HepG2 (cell line): Measurements from ENCODE around the gene MAMDC2. TPM values are rescaled to one million over a fixed set of nuclear protein-coding genes. Genes with fewer than 3 reads are reported as not detected.

ENCODE experiments used
- BCL6 ChIP-seq: IDR thresholded peaks from 2 replicates; pipeline ENCODE4 v1.6.1; 2016; ENCODE audit warnings: missing genetic modification reagents, missing compliant biosample characterization
- BORCS8-MEF2B ChIP-seq: sonication (generic); formaldehyde crosslinking; IDR thresholded peaks from 2 replicates; pipeline ENCODE4 v1.8.0; 2022; ENCODE audit warnings: mild to moderate bottlenecking, missing genetic modification reagents
- DPF2 ChIP-seq: sonication (generic); formaldehyde crosslinking; IDR thresholded peaks from 2 replicates; pipeline ENCODE4 v1.4.0; 2020; ENCODE audit warnings: mild to moderate bottlenecking, low read depth, missing genetic modification reagents, borderline replicate concordance
- HDAC1 ChIP-seq: sonication (generic); formaldehyde crosslinking; IDR thresholded peaks from 2 replicates; pipeline ENCODE4 v1.5.1; 2020; ENCODE audit warnings: mild to moderate bottlenecking, missing genetic modification reagents
- HDAC6 ChIP-seq: fragments of 200-600 bp; sonication (generic); IDR thresholded peaks from 2 replicates; pipeline ENCODE4 v1.7.0; 2017; ENCODE audit warnings: mild to moderate bottlenecking, antibody characterized with exemption, low read length, low read depth
- NR2F2 ChIP-seq: IDR thresholded peaks from 2 replicates; pipeline ENCODE4 v1.6.1; 2012; ENCODE audit warnings: low read depth, inconsistent platforms, borderline replicate concordance
- SRF ChIP-seq: IDR thresholded peaks from 2 replicates; pipeline ENCODE4 v1.6.1; 2011; ENCODE audit warnings: mild to moderate bottlenecking, low read depth, low read length, moderate library complexity
- ZNF235 ChIP-seq: sonication (generic); formaldehyde crosslinking; IDR thresholded peaks from 2 replicates; pipeline ENCODE4 v1.8.1; 2023; ENCODE audit warnings: mild to moderate bottlenecking, missing genetic modification reagents, borderline replicate concordance
- ZNF841 ChIP-seq: sonication (generic); formaldehyde crosslinking; IDR thresholded peaks from 2 replicates; pipeline ENCODE4 v1.8.1; 2023; ENCODE audit warnings: missing genetic modification reagents, borderline replicate concordance
- polyA plus RNA-seq, 8 experiments: library from polyadenylated mRNA; depleted of rRNA in 3 of 8; stranded (reverse) in 7 of 8; unstranded in 1 of 8; fragments of >200 nt; fragmentation: Illumina TruSeq in 4 of 8; extraction: Trizol in 4 of 8; gene quantifications; 2 replicates each; pipeline versions ENCODE4 v1.2.1 to v1.2.3, GENCODE V29; 2011 to 2016; ENCODE audit warnings: low read depth in 4 of 8, missing spikeins in 1 of 8, mixed read lengths in 1 of 8; ENCODE audit not compliant: insufficient read depth in 1 of 8
- total RNA-seq, 5 experiments: library from RNA; depleted of rRNA; stranded (reverse); fragments of >200 nt; fragmentation: Illumina TruSeq; extraction: Trizol; gene quantifications; 2 replicates each; pipeline ENCODE4 v1.2.3, GENCODE V29; 2016; ENCODE audit warnings: low read depth in 1 of 5
- TF ChIP-seq, protein P1 (sequence below): sonication (generic); formaldehyde crosslinking; IDR thresholded peaks from 2 replicates; pipeline ENCODE4 v1.8.0; 2022; ENCODE audit warnings: mild to moderate bottlenecking, missing genetic modification reagents; ENCODE audit not compliant: insufficient replicate concordance
- TF ChIP-seq, protein P2 (sequence below): sonication (generic); formaldehyde crosslinking; IDR thresholded peaks from 2 replicates; pipeline ENCODE4 v1.4.0; 2020; ENCODE audit warnings: missing genetic modification reagents, mild to moderate bottlenecking, borderline replicate concordance
- TF ChIP-seq, protein P3 (sequence below), 2 experiments: fragments of 450-650 bp in 1 of 2; sonication (generic) in 1 of 2; formaldehyde crosslinking; IDR thresholded peaks; 2 replicates each; pipeline versions ENCODE4 v1.5.0 to v1.8.0; 2020 to 2022; ENCODE audit warnings: mild to moderate bottlenecking in 1 of 2, missing genetic modification reagents in 1 of 2
- TF ChIP-seq, protein P4 (sequence below): sonication (generic); formaldehyde crosslinking; IDR thresholded peaks from 2 replicates; pipeline ENCODE4 v1.5.1; 2020; ENCODE audit warnings: mild to moderate bottlenecking, missing genetic modification reagents, borderline replicate concordance

MAMDC2 gene
- total and polyA plus RNA-seq, 2 of the 13 experiments (the other 11 are each of a cell fraction or from before 2014, with no cell fraction given) = not detected

DNA sequence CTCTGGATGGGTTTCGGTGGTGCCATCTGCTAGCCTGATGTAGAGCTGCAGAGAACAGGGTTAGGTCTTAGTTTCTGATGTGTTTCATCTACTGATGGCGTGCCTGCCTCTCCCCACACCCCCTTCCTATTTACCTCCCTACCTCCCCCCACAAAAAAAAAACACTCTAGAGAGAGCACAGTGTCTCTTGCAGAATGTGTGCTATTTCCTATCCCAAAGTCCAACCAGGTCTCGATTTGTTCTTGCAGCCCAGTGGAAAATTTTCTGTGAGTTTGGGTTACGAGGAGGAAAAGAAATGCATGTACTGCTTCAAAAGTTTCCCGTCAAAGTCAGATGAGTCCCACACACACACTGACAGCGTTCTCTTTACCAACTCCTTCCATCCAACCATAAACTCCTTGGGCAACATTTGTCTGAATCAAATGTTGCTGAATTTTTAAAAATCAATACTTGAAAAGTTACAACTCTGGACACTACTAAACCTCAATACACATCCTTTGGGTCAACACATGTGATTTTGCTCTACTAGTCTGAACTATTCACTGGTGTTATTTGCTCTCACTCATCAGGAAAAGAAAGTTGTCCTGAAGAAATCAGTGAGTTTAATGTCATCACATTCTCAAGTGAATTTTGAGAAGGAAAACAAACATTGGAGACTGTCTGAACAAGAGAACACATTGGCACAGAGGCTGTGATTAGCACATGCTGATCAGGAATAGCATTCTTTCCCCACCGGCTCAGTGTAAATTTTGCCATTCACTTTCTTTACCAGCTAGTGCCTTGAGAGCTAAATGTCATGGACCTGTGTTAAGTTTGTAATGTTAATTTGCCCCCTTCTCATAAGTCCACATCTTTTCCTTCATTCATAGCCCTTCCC is 84.1 kb downstream of the MAMDC2 start (continued):
- TF ChIP-seq, protein P1, sequence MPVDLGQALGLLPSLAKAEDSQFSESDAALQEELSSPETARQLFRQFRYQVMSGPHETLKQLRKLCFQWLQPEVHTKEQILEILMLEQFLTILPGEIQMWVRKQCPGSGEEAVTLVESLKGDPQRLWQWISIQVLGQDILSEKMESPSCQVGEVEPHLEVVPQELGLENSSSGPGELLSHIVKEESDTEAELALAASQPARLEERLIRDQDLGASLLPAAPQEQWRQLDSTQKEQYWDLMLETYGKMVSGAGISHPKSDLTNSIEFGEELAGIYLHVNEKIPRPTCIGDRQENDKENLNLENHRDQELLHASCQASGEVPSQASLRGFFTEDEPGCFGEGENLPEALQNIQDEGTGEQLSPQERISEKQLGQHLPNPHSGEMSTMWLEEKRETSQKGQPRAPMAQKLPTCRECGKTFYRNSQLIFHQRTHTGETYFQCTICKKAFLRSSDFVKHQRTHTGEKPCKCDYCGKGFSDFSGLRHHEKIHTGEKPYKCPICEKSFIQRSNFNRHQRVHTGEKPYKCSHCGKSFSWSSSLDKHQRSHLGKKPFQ = no peak
- TF ChIP-seq NR2F2 = no peak
- TF ChIP-seq, protein P2, sequence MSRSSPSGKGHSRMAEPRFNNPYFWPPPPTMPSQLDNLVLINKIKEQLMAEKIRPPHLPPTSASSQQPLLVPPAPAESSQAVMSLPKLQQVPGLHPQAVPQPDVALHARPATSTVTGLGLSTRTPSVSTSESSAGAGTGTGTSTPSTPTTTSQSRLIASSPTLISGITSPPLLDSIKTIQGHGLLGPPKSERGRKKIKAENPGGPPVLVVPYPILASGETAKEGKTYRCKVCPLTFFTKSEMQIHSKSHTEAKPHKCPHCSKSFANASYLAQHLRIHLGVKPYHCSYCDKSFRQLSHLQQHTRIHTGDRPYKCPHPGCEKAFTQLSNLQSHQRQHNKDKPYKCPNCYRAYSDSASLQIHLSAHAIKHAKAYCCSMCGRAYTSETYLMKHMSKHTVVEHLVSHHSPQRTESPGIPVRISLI (CRISPR knock-in tag) = peak; percentile 93
- no peak for TF ChIP-seq DPF2
- TF ChIP-seq, protein P3, sequence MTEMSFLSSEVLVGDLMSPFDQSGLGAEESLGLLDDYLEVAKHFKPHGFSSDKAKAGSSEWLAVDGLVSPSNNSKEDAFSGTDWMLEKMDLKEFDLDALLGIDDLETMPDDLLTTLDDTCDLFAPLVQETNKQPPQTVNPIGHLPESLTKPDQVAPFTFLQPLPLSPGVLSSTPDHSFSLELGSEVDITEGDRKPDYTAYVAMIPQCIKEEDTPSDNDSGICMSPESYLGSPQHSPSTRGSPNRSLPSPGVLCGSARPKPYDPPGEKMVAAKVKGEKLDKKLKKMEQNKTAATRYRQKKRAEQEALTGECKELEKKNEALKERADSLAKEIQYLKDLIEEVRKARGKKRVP (CRISPR knock-in tag; IDR thresholded peaks at IDR 0.05) = no peak
- no peak for TF ChIP-seq SRF
- no peak for TF ChIP-seq BORCS8-MEF2B (CRISPR knock-in tag)
- TF ChIP-seq ZNF841 = no peak
- TF ChIP-seq, protein P4, sequence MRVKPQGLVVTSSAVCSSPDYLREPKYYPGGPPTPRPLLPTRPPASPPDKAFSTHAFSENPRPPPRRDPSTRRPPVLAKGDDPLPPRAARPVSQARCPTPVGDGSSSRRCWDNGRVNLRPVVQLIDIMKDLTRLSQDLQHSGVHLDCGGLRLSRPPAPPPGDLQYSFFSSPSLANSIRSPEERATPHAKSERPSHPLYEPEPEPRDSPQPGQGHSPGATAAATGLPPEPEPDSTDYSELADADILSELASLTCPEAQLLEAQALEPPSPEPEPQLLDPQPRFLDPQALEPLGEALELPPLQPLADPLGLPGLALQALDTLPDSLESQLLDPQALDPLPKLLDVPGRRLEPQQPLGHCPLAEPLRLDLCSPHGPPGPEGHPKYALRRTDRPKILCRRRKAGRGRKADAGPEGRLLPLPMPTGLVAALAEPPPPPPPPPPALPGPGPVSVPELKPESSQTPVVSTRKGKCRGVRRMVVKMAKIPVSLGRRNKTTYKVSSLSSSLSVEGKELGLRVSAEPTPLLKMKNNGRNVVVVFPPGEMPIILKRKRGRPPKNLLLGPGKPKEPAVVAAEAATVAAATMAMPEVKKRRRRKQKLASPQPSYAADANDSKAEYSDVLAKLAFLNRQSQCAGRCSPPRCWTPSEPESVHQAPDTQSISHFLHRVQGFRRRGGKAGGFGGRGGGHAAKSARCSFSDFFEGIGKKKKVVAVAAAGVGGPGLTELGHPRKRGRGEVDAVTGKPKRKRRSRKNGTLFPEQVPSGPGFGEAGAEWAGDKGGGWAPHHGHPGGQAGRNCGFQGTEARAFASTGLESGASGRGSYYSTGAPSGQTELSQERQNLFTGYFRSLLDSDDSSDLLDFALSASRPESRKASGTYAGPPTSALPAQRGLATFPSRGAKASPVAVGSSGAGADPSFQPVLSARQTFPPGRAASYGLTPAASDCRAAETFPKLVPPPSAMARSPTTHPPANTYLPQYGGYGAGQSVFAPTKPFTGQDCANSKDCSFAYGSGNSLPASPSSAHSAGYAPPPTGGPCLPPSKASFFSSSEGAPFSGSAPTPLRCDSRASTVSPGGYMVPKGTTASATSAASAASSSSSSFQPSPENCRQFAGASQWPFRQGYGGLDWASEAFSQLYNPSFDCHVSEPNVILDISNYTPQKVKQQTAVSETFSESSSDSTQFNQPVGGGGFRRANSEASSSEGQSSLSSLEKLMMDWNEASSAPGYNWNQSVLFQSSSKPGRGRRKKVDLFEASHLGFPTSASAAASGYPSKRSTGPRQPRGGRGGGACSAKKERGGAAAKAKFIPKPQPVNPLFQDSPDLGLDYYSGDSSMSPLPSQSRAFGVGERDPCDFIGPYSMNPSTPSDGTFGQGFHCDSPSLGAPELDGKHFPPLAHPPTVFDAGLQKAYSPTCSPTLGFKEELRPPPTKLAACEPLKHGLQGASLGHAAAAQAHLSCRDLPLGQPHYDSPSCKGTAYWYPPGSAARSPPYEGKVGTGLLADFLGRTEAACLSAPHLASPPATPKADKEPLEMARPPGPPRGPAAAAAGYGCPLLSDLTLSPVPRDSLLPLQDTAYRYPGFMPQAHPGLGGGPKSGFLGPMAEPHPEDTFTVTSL (CRISPR knock-in tag) = peak; percentile 67; the same call in 1 of the 2 replicates
- TF ChIP-seq ZNF235 = no peak
- TF ChIP-seq BCL6 (CRISPR knock-in tag) = peak; percentile 23; the same call in 1 of the 2 replicates
- TF ChIP-seq HDAC1 (CRISPR knock-in tag) = peak; percentile 46; the same call in 1 of the 2 replicates
- TF ChIP-seq HDAC6 = no peak
